GM21529 (cell line): ENCODE results near the gene ITGA7.
A peak's percentile ranks its signal among the peaks of the same experiment; 100 is the strongest.

Experiments
- ATAC-seq: cut with Tn5 transposase; IDR thresholded peaks from one replicate; pipeline ENCODE4 v1.9.1; 2021; ENCODE audit not compliant: unreplicated experiment

Gene ITGA7

DNA sequence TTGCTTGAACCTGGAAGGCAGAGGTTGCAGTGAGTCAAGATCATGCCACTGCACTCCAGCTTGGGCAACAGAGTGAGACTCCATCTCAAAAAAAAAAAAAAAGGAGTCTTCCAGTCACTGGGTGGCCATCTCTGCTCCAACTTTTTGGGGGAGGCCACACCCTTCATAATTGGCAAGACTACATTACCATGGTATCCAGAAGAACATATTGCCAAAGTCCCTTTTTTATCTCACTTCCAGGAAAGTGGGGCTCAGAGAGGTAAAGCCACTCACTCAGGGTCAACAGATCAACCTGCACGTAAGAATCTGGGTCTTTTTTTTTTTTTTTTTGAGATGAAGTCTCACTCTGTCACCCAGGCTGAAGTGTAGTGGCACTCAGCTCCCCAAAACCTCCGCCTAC, 26.2 kb upstream of the ITGA7 start:
- ATAC-seq = no peak

DNA sequence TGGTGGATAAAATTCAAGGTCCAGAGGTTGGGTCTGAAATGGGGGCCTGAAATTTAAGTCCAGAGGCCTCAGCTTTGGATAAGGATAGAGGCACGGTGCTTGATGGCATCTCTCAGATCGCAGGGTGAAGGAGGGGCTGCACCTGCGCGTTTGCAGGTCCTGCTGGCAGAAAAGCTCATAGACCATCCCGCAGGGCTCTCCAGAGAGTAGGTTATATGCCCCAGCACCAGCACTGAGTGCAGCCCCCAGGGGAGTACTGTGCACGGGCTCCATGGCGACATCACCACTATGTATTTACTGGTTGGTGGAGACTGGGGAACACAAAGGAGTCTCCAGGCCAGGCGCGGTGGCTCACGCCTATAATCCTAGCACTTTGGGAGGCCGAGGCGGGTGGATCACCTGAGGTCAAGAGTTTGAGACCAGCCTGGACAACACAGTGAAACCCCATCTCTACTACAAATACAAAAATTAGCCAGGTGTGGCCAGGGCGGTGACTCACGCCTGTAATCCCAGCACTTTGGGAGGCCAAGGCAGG, 25.4 kb upstream of the ITGA7 start:
- ATAC-seq = no peak

DNA sequence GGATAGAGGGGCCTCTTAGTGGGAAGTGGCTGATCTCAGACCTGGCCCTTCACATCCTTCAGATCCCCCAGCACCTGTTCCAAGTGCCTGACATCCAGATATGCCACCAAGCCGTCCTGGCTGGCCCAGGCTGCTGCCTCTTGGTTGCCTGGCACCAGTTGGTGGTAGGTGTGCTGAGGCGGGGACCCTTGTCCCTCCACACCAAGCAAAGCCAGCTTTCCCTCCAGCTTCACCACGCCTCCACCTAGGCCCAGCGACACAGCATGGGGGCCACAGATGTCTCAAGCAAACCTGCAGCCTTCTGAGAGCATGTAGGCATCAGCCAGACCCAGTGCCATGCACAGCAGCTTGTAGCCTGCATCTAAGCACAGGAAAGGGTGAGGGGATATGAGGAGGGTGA, 24.6 kb upstream of the ITGA7 start:
- no peak for ATAC-seq

DNA sequence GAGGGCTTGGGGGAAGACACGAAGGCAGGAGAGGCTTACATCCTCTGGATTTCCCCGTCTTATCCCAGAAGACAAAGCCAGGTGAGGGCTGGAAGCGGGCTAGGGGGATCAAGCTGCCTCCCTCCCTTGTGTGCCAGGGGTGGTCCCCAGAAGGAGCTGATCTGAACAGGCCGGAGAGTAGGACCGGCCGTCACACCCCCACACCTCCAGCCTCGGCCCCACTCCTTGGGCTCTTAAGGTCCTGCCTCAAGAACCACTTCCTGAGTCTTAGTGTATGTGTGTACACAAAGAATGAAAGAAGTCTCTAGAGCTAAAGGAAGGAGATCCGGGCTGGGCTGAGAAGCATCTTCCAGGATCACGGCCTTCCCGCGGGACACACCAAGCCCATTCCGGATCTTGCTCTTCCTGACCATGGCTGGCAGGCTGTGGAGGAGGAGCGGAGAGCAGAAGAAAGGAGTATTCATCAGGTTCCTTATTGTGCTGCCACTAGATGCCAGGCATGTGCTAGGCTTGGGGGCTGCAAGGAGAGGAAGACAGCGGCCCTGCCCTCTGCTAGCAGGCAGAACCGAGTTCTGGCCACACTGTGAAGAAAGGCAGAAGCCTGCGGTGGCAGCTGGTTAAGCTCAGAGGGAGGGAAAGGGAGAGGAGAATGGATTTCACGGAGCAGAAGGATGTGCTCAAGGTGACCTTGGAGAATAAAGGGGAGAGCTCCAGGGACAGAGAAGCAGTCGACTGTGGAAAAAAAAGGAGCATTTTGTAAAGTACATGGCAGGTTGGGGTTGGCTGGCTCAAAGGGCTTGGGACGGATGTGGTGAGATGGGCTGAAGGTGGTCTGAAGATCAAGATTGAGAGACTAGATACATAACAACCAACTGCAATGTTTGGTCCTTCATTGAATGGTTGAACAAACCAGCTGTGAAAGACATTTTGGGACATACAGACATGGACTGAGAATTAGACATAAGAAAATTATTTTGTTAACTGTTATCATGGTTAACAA, 22.4 kb upstream of the ITGA7 start:
- peak; percentile 42 for ATAC-seq

DNA sequence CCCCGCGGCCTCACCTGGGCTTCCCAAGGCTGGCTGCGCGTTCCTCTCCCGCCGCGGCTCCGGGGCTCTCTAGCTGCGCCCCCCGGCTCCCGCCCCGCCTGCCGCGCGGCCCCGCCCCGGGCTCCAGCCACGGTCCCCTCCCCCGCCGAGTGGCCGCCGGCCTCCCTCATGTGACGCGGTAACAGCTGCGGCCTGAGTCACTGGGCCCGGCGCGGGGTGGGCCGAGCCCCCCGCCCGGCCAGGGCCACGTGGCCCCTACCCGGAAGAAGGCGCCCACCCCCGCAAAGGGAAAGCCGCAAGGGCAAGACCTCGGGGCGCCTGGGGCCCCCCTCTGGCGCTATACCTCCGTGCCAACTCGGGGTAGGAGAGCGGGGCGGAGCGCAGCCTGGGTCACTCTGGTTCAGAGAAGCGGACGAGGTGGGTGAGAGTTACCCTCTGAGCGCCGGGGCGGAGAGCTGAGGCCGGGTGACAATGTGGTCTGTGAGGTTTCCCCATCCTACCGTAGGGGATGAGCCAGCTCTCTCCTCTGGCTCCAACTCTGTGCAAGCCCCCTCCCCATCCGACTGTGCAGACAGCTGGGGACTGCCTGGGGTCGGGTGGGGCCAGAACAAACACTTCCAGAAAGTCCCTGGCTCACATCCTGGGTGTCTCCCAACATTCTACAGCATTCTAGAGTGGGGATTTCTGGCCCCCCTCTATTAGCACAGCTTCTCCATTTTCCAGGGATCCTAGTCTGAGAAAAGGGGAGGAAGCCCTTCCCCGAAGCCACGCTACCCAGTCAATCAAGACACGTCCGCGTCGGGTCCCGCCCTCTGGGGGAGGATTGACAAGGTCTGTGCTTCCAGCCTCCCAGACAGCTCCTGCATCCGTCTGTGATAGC, 21.5 kb upstream of the ITGA7 start, which contains the start of gene CD63:
TSS of gene CD63 (minus strand) at position 71 of the 880 bp plus-strand sequence. CDS start 668 bp downstream, outside the sequence.
- ATAC-seq = peak; percentile 60

DNA sequence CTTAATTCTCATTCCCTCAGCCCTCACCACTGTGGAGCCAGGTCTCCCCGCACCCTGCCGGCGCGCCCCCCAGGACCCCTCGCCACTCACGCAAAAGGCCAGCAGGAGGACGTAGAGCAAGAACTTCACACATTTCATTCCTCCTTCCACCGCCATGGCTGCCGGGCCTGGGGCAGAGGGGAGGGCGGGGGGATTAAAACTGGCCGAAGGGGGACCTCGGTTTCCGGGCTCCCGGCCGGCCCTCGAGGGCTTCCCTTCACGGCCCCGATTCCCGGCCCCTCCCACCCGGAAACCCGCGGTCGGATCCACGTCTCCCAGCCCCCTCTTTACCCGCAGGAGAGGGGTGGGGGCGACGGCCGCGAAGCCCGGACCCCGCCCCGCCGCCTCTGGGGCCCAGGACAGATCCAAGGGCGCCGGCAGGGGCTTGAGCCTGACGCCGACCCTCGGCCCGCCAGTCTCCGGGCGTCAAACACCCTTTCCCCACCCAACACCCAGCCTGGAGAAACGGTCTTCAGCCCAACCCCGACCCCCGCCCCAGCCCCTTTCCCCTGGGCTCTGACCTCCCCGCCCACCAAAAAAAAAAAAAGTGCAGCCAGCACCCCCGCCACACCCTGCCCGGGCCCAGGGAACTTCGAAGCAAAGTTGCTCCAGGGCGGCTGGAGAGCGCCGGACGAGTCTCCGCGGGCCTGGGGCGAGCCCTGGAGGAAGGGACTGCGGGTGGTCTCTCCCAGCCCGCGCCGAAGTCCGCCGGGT, 20.7 kb upstream of the ITGA7 start:
- peak; percentile 11 for ATAC-seq

DNA sequence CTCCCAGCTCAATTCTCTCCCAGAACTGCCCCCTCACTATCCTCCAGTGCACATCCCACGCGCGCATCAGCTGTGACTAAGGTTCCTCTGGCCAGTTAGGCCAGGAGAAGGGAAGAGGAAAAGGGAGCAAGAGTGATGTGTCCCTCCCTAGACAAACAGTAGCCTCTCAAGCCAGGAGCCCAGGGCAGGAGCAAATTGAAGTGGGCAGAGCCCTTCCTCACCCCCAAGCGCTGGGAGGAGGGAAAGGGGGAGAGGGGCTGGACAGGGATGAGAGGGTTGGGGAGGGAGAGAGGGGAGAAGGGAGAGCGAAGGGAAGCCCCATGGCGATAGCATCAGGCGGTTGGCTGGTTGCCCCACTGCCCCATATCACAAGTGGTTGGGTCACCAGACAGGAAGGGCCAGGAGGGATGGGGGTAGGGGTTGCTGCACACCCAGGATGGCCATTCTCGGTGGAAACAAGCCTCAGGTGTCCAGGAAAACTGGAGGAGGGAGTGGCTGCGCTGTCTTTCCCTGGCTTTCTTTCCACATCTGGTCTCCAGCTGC, 20.0 kb upstream of the ITGA7 start:
- ATAC-seq = no peak

DNA sequence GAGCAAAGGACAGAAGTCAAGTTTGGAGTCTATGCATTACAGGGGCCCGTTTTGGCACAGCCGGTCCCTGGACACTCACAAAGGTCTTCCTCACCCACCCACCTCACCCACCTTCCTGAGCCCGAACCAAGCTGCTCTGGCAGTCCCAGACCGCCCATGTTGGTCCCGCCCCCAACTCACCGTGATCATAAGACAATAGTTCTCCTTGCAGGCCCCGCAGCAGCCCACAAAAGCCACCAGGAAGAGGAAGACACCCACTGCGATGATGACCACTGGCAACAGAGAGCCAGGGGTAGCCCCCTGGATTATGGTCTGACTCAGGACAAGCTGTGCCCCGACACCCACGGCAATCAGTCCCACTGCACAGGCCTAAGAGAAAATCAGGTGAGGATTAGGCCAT, 19.3 kb upstream of the ITGA7 start:
- ATAC-seq = no peak

DNA sequence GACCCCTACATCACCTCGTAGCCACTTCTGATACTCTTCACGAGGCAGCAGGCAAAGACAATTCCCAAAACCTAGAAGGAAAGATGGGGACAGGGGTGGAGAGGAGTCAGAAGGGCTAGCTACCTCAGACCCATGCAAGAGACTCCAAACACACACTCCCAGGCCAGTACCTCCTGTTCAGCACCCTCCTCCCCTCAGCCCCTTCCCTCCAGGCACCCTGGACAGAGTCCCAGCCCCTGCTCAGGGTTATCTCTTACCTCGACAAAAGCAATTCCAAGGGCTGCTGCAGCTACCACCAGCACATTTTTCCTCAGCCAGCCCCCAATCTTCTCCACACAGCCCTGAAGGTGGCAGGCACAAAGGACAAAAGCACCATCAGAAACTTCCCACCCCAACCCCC, 17.9 kb upstream of the ITGA7 start:
- ATAC-seq = no peak

DNA sequence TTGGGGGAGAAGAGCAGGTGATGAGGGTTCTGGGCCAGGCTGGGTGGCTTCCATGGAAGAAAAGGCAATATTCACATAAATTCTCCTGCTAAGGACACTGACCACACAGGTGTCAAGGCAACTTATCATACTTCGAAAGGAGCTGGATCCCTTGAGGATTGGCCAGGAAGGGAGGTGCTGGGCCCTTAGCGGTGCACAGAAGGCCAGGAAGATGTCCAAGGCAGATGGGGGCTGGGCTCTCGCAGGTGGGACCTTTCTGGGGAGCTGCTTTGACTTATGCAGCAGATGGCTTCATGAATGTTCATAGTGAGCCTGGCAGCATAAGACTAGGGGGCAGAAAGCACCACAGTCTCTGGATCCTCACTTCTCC, 17.2 kb upstream of the ITGA7 start:
- ATAC-seq = no peak

DNA sequence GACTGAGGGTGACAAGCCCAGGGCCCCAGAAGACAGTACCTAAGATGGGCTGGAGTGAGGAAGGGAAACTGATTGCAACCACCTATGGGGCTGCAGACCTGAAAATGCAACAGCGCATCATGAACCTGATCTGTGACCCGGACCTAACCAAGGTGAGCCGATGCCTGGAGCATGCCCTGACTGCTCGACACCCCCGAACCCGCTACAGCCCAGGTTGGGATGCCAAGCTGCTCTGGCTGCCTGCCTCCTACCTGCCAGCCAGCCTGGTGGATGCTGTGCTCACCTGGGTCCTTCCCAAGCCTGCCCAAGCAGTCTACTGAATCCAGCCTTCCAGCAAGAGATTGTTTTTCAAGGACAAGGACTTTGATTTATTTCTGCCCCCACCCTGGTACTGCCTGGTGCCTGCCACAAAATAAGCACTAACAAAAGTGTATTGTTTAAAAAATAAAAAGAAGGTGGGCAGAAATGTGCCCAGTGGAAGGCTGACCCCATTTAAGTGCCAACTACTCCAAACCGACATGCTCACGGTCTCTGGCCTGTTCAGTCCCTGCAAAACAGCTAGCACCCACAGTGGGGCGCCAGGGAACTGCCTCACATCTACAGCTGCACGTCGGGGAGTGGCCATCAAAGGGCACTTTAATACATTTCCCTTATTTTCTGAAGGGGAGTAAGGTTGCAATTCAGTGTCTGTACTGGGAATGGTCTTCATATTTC, 16.7 kb upstream of the ITGA7 start:
- peak; percentile 32 for ATAC-seq

DNA sequence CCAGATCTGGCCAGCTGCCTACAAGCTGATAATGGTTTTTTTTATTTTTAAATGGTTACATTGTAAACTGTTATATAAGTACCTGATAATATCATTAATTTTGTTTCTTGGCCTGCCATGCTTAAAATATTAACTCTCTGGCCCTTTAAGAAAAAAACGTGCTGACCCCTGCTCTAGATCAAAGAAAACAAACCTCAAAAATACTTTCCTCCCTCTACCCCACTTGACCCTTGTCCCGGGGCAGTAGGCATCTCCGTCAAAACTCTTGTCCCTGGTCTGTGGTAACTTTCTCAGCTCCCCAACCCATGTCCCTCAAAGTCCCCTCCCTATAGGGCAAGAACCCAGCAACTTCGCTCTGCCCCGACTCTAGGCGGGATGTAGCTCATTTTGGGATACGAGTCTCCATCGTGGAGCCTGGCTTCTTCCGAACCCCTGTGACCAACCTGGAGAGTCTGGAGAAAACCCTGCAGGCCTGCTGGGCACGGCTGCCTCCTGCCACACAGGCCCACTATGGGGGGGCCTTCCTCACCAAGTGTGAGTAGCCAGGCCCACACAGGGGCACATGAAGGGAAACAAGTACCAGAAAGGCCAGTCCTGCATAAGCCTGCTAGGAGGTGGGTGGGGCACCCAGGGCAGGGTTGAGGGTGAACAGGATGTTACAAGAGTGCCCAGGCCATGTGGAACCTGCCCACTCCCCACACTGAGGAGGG, 16.0 kb upstream of the ITGA7 start:
- no peak for ATAC-seq

DNA sequence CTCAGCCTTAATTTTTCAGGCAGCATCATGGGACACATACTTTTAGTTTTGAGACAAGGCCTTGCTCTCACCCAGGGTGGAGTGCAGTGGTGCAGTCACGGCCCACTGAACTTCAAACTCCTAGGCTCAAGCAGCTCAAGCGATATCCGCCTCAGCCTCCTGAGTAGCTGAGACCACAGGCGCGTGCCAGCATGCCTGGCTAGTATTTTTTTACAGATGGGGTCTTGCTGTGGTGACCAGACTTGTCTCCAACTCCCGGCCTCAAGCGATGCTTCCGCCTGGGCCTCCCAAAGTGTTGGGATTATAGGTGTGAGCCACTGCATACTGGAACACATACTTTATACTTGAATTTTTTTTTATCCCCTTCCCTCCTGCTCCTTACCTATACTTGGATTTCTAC, 15.2 kb upstream of the ITGA7 start:
- no peak for ATAC-seq

DNA sequence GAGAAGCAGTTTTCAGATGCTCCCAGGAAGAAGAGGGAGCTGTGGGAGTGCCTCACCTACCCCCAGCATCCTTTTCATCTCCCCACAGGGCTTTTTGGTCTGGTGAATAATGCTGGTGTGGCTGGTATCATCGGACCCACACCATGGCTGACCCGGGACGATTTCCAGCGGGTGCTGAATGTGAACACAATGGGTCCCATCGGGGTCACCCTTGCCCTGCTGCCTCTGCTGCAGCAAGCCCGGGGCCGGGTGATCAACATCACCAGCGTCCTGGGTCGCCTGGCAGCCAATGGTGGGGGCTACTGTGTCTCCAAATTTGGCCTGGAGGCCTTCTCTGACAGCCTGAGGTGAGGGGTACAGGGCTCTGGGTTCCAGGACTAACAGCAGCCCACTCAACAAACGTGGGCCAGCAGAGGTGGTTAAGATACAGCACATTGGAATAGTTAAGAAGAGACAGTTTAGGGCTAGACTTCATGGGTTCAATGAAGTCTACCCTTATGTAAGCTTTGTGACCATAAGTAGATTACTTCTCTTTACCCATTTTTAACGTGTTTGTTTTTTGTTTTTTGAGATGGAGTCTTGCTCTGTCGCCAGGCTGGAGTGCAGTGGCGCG, 14.0 kb upstream of the ITGA7 start:
- ATAC-seq = no peak

DNA sequence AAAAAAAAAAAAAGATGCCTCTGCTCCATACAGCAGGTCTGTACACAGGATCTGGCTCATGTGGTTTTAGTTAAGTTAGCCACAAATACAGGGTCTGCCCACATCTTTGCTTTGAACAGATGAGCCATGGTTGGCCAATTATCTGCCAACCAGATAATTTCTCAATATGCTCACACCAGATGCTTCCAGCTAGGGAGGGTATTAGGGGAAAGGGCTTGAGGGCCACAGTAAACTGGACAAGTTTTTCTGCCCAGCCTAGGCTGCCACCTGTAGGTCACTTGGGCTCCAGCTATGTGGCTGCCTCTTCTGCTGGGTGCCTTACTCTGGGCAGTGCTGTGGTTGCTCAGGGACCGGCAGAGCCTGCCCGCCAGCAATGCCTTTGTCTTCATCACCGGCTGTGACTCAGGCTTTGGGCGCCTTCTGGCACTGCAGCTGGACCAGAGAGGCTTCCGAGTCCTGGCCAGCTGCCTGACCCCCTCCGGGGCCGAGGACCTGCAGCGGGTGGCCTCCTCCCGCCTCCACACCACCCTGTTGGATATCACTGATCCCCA, 13.3 kb upstream of the ITGA7 start:
- no peak for ATAC-seq

DNA sequence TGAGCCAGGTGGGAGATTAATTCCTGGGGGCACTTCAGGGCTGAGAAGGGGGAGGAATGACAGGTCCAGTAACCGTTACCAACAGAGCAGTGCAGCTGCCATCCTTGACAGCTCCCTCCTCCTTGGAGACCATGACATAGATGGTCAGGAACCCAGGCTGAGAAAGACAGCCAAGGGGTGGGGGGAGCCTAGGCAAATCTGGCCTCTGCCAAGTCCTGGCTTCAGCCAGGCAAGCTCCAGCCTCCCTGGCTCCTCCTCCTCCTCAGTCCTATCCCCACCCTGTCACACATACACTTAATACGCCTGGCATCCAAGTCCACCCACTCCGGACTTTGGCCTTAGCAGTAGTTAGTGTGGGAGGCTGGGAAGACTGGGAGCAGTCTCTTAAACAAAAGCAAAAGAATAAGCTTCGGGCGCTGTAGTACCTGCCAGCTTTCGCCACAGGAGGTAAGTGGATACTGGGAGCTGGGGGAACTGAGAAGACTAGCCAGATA, 12.4 kb upstream of the ITGA7 start, which contains the start of gene RDH5:
TSS of gene RDH5 (plus strand) at position 323 of the 494 bp plus-strand sequence. CDS start 792 bp downstream, outside the sequence.
- ATAC-seq = no peak

DNA sequence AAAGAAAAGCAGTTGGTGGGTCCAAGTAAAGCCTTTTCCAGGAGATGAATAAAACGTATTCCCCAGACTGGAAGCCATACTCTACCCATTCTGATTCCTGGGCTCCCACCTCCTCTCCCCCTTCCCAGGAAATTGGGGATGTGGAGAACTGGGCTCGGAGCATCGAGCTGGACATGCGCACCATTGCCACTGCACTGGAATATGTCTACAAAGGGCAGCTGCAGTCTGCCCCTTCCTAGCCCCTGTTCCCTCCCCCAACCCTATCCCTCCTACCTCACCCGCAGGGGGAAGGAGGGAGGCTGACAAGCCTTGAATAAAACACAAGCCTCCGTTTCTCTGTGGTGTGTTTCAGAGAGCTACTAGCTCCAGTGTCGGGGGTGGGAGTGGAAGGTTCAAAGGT, 11.7 kb upstream of the ITGA7 start:
- no peak for ATAC-seq

DNA sequence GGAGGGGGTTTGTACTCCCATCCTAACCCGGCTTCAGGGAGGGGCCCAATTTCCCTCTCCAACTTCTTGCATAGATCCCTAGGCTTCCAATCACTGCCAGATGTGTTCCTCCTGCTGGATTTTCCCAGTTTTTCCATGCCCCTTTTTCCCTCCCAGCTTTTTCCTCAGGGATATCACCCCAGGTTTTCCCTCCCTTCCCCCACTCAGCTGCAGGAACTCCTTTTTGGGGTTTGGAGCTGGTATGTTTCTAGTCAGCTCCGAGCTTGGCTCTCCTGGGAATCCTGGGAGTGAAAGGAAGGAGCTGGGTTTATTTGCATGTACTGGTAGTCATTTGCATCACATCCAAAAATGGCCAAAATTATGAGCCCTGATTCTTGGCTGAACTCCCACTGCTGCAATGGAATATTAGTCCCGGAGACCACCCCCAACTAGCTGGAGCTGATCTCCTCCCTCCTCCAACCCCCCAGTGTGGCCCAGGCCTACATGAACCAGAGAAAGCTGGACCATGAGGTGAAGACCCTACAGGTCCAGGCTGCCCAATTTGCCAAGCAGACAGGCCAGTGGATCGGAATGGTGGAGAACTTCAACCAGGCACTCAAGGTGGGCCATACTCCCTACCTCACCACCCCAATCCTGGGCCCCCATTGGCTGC, 11.0 kb upstream of the ITGA7 start:
- ATAC-seq = no peak
